ENCODE results near the gene PLXDC2.

DNA sequence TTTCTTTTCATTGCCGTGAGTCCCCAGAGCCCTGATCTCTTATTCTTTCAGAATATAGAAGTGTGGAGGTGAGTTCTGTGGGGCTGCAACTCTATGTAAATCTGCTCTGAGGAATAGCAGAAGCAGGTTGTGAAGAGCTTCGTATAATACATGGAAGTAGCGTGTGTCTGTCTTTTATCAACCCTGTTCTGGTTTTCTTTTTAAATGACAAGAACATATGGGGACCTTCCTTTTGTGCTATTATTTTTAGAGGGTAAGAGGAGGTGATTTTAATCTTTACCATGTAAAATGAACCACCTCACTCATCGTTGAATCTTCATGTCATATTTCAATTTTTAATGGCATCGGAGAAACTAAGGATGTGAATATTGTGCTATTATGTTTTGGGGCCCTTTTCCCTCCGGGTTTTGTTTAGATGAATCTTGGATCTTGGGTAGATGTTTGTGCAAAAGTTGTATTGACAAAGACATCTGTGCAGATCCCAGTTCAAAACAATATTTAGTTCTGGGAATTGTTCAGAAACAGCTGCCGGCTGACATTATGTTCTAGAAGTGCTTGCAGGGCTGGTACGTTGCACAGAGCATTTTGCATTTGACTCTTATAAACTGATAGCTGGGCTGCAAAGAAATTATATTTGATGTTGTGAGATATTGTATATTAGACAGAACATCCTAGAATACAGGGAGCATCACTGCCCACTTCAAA is 46.7 kb downstream of the PLXDC2 start:
- TF ChIP-seq, protein P1, sequence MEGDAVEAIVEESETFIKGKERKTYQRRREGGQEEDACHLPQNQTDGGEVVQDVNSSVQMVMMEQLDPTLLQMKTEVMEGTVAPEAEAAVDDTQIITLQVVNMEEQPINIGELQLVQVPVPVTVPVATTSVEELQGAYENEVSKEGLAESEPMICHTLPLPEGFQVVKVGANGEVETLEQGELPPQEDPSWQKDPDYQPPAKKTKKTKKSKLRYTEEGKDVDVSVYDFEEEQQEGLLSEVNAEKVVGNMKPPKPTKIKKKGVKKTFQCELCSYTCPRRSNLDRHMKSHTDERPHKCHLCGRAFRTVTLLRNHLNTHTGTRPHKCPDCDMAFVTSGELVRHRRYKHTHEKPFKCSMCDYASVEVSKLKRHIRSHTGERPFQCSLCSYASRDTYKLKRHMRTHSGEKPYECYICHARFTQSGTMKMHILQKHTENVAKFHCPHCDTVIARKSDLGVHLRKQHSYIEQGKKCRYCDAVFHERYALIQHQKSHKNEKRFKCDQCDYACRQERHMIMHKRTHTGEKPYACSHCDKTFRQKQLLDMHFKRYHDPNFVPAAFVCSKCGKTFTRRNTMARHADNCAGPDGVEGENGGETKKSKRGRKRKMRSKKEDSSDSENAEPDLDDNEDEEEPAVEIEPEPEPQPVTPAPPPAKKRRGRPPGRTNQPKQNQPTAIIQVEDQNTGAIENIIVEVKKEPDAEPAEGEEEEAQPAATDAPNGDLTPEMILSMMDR (IDR thresholded peaks at IDR 0.05): no peak
- TF ChIP-seq POLR2AphosphoS5 (IDR thresholded peaks at IDR 0.05): no peak
- TF ChIP-seq POLR2A (IDR thresholded peaks at IDR 0.05): no peak
